Measurements from ENCODE around the gene RTN1. TPM values are rescaled to one million over a fixed set of nuclear protein-coding genes. Genes with fewer than 3 reads are reported as not detected.

The RTN1 gene
- polyA plus RNA-seq, 3 donors = 3.6 to 50.3 (median 6.2) TPM

GRCh38 chr14:59600211-59600945 is 270.2 kb downstream of the RTN1 start:
- WGBS, 3 donors = 83 to 91% (median 88%) methylated on average over 2 of the region's 2 CpGs
- H3K27ac ChIP-seq (ENCODE audit: low read depth, low read length) = no peak overlapping the region

- no peak overlapping the region for H3K27ac ChIP-seq (ENCODE audit: low read depth, low read length)
- 75 to 83% (median 79%) methylated on average over 6 of the region's 6 CpGs for WGBS, 3 donors
Observed at GRCh38 chr14:59595071-59595470, 275.5 kb downstream of the RTN1 start.

- no peak overlapping the region for H3K27ac ChIP-seq (ENCODE audit: low read depth, low read length)
- 87 to 91% (median 89%) methylated on average over 5 of the region's 5 CpGs for WGBS, 3 donors
Observed at GRCh38 chr14:59591641-59592370, 278.8 kb downstream of the RTN1 start.

- no peak overlapping the region for H3K27ac ChIP-seq (ENCODE audit: low read depth, low read length)
- 63 to 79% (median 67%) methylated on average over 3 of the region's 3 CpGs for WGBS, 3 donors
Observed at GRCh38 chr14:59588101-59588500, 282.5 kb downstream of the RTN1 start.

- 47 to 85% (median 55%) methylated on average over 10 of the region's 10 CpGs for WGBS, 3 donors
- no peak overlapping the region for H3K27ac ChIP-seq (ENCODE audit: low read depth, low read length)
Observed at GRCh38 chr14:59585891-59586554, 284.6 kb downstream of the RTN1 start.

GRCh38 chr14:59583755-59584154 is 286.8 kb downstream of the RTN1 start:
- WGBS, 3 donors = 21 to 54% (median 30%) methylated on average over 2 of the region's 2 CpGs
- H3K27ac ChIP-seq (ENCODE audit: low read depth, low read length) = no peak overlapping the region

GRCh38 chr14:59582845-59583509 is 287.6 kb downstream of the RTN1 start:
- WGBS, 3 donors = 70 to 82% (median 74%) methylated on average over 23 of the region's 23 CpGs
- no peak overlapping the region for H3K27ac ChIP-seq (ENCODE audit: low read depth, low read length)

- WGBS, 3 donors = 88 to 94% (median 89%) methylated on average over 3 of the region's 3 CpGs
- H3K27ac ChIP-seq (ENCODE audit: low read depth, low read length) = no peak overlapping the region
Observed at GRCh38 chr14:59582161-59582560, 288.4 kb downstream of the RTN1 start.

- 52 to 88% (median 83%) methylated on average over 2 of the region's 2 CpGs for WGBS, 3 donors
- H3K27ac ChIP-seq (ENCODE audit: low read depth, low read length) = no peak overlapping the region
Observed at GRCh38 chr14:59580911-59581310, 289.7 kb downstream of the RTN1 start.

- WGBS, 3 donors = 15 to 18% (median 18%) methylated on average over 46 of the region's 46 CpGs
Observed at GRCh38 chr14:59576332-59577294, 294.0 kb downstream of the RTN1 start, which contains the start of gene CCDC175. Gene CCDC175 (minus strand): TSS chr14:59576812. CDS start chr14:59576775, 37 bp downstream.

GRCh38 chr14:59570122-59570521 is 300.5 kb downstream of the RTN1 start:
- H3K27ac ChIP-seq (ENCODE audit: low read depth, low read length) = no peak overlapping the region

More at GRCh38 chr14:59576332-59577294, 294.0 kb downstream of the RTN1 start, which contains the start of gene CCDC175:
- no peak within 1 kb of the TSS for H3K27ac ChIP-seq (ENCODE audit: low read depth, low read length)

GRCh38 chr14:59566725-59567124 is 303.9 kb downstream of the RTN1 start:
- WGBS, 3 donors = 76 to 83% (median 80%) methylated on average over 3 of the region's 3 CpGs
- no peak overlapping the region for H3K27ac ChIP-seq (ENCODE audit: low read depth, low read length)

- H3K27ac ChIP-seq (ENCODE audit: low read depth, low read length) = no peak overlapping the region
- 26 to 61% (median 48%) methylated on average over 1 of the region's 1 CpG for WGBS, 3 donors
Observed at GRCh38 chr14:59566296-59566695, 304.3 kb downstream of the RTN1 start.

- H3K27ac ChIP-seq (ENCODE audit: low read depth, low read length) = no peak overlapping the region
- 36 to 89% (median 63%) methylated on average over 1 of the region's 1 CpG for WGBS, 3 donors
Observed at GRCh38 chr14:59565087-59565486, 305.5 kb downstream of the RTN1 start.

- H3K27ac ChIP-seq (ENCODE audit: low read depth, low read length) = no peak overlapping the region
- WGBS, 3 donors = 22 to 33% (median 27%) methylated on average over 2 of the region's 2 CpGs
Observed at GRCh38 chr14:59564366-59564765, 306.2 kb downstream of the RTN1 start.

- WGBS, 3 donors = 81 to 85% (median 81%) methylated on average over 2 of the region's 2 CpGs
- H3K27ac ChIP-seq (ENCODE audit: low read depth, low read length) = no peak overlapping the region
Observed at GRCh38 chr14:59547310-59547709, 323.3 kb downstream of the RTN1 start.
